CD4-positive, alpha-beta T cell treated with Interferon alpha-2 for 1 hour (primary cell): Measurements from ENCODE around the gene PPIL1.
A peak's percentile ranks its signal among the peaks of the same experiment; 100 is the strongest.
"Not testable (repeated sequence)": the region's sequence is repeated elsewhere in the genome, so short reads cannot be mapped to it uniquely, and the experiment has no call there.

Source experiments
- DNase-seq, 2 donors: peaks; one replicate each; pipeline ENCODE4 v3.0.0-alpha.2; 2020 to 2022

PPIL1 gene

DNA sequence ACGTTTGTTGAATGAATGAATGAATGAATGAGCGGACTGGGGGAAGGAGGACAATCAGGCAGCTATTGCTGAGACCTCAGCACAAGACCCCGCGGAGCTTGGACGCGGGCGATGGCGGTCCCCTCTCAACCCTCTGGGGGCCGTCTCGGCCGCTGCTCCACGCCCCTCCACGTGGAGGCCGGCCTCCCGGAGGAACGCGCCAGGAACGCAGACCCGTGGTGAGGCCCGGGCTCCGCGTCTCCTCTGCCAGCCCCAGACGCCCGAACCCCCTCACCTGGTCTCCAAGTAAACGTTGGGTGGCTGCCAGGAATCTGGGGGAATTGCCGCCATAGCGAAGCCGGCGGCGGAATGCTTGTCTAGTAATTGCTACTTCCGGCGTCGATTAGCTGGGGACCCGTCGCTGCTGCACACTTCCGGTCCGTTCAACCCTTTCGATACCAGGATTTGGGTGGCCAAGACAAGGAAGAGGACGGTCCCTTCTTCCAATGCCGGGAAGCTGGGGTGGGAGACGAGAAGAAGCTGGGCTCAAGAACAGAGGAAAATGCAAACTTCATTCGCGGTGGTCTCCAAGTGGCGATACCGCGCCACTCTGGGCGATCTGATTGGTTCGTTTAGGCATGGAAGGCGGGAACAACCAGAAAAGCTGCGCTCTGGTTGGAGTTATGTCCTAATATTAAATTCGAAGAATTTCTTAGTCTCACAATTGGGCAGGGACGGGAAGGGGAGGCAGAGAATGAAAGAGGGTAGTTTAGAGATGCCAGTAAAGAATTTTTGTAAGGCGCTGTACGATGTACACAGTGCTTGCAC lies at the start of gene PPIL1:
Gene PPIL1 (minus strand): TSS at position 361 of the 807 bp plus-strand sequence. CDS start 31 bp downstream, at position 330.
- DNase-seq: peak; percentile 86 to 90

DNA sequence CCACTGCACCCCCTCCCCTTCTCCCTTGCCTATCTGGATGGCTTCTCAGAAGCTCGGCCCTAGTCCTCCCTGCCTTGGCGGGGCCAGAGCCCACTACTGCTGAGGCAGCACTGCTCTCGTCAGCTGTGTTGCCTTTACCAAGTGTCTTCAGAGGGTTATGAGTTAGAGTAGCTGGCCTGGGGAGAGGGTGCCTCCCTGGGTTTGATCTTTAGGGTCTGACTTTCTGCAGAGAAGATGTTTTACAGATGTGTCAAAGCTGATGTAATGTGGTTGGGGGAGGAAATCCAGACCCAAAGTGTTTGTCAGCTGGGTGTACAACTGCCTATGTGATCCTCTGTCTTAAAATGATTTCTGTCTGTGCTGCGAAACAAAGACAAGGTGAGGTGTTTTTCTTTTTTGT lies 49.5 kb upstream of the PPIL1 start:
- no peak for DNase-seq

DNA sequence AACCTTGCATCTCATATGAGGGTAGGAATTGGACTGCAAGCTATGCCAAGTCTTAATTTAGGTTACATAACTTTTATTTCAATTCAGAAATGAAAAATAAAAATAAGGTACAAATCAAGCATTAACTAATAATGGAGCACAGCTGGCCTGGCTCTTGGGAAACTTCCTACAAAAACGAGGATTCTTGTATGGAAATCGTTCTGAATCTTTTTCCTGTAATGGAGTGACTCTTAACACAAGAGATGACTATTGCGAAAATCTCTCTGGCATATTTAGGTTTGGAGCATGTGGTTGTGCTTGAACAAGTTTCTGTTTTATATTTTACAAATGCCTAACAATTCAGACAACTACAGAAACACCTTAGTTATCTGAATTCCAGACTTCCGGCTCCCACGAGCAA lies 45.9 kb upstream of the PPIL1 start:
- no peak for DNase-seq

DNA sequence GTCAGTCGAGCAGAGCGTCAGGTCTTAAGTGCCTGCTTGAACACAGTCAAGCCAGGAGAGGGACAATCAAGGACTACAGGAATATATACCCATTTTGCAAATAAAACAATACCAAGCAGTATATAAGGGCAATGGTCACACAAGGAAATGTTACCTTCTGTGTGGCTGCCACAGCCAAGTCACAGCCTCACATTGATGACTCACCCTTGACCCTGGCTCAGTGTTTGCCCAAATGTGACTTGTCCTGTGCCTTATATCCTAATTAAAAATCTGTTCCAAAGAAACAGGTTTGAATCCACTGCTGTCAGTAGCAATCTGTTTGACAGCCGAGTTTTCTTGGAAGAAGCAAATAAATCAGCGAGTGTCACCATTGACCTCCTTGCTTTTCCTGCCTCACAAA lies 45.4 kb upstream of the PPIL1 start:
- no peak for DNase-seq

DNA sequence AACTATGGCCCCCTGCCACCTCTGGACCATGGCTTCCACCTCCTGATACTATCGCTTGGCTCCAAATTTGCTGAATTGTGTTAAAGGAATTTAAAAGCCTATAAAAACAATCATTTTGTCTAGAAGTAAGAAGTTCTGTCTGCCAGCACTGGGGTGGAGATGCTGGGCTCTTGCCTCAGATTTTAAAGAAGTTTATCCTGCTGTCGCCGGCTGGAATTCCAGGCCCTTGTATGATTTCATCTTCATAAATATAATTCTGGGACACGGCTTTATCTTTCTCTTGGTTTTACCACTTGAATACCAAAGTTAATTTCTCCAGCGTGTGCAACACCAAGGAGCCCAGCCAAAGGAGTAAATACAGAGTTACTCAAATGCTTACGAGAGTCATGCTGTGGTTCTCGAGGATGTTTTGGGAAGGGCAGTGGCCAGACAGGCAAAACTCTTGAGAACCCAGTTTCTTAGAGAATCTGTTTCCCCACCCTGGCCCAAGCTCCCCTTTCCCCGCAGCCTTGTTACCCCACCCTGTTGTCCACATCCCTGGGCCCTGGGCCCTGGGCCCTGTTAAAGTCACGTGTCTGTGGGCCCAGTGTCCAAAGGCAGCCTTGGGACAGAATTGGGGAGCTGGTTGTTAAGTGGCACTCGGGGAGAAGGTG lies 43.1 kb upstream of the PPIL1 start:
- DNase-seq: no peak

DNA sequence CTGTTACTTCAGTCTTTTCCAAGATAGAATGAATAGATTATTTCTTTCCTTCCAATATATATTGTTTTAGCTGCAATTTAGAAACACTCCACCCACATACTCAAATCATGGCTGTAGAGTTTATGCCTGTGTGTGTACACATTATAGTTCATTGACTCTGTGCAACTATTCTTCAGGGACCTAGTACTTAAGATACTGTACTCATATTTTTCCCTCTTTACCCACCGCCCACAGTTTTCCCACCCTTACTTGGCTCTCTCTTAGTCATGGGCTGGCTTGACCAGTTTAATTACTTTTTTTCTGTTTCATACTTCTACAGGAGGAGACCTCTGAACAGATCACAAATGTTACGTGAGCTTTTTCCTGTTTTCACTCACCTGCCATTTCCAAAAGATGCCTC lies 41.5 kb upstream of the PPIL1 start:
- no peak for DNase-seq

DNA sequence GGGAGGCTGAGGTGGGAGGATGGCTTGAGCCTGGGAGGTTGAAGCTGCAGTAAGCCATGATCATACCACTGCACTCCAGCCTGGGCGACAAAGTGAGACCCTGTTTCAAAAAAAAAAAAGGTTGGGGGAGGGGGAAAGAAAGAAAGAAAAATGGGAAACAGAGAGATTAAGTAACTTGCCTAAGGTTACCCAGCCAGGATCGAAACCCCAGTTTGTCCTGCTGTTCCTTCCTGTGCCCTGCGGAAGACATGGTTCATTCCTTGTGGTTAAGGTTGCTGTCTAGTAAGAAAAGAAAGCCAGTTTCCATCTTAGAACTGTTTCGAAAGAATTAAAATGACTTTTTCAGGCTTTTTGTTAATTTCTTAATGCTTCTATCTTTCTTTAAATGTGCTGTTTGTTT lies 41.0 kb upstream of the PPIL1 start:
- DNase-seq: no peak

DNA sequence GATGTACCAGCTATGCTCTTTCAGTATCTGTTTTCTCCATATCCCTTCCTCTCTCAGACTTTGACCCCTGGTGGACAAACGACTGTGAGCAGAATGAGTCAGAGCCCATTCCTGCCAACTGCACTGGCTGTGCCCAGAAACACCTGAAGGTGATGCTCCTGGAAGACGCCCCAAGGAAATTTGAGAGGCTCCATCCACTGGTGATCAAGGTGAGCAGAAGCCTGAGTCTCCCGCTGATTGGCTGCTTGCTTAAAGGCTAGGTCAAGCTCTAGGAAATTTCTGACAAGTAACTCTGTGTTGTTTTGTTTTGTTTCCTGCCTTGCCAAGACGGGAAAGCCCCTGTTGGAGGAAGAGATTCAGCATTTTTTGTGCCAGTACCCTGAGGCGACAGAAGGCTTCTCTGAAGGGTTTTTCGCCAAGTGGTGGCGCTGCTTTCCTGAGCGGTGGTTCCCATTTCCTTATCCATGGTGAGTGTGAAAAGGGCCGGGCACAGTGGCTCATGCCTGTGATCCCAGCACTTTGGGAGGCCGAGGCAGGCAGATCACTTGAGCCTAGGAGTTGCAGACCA lies 39.7 kb upstream of the PPIL1 start:
- DNase-seq: peak in 1 of 2 donors; percentile 53

DNA sequence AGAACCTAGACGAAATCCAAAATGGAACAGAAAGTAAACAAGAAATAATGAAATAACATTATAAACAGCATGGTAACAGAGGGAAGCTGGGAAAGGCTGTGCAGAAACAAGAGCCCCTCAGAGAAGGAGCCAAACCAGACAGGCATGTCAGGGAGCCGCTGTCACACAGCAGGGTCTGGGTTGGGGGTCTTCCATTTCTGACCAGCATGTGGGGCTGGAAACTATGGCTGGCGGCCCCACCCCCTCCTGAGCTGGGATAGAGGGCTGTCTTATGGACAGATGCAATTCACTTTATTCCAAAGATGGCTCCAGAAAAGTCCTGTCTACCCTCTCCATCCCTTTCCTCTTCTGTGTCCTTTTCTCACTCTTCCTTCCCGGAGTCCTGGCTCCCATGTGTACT lies 38.5 kb upstream of the PPIL1 start:
- DNase-seq: peak in 1 of 2 donors; percentile 3

DNA sequence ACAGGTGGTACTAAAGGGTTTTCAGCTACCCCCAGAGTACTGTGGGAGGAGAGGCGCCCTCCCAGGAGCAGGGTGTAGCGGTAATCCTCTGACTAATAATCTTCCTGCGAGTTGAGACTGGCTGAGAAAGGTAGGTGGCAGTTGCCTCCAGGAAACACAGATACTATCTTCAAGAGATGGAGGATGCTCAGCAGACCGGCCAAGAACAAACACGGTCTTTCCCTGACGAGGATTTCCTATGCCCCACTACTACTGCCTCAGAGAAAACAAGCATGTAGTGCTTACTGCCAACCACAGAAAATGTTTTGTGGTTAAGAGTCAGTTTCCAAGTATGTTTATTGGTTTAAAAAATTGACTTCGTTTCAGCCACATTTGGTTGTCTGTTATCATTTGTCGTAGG lies 38.0 kb upstream of the PPIL1 start:
- DNase-seq: peak; percentile 23 to 72

DNA sequence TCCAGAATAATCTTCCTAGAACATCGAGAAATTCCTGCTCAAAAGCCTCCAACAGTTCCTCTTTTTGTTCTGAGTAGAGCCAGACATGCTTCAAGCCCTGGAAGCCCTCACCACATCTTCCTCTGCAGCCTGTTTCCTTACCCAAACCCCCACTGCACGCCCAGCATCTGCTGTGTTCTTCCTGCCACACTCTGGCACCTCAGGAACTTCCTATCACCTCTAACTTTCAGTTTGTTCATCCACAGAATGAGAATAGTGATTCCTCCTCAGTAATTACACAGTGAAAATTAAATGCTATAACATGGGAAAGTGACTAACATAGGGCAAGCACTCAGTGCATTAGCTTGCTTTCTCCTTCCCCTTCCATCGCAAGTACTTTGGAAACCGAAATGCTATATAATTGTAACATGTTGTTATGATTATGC lies 37.4 kb upstream of the PPIL1 start:
- peak in 1 of 2 donors; percentile 38 for DNase-seq

DNA sequence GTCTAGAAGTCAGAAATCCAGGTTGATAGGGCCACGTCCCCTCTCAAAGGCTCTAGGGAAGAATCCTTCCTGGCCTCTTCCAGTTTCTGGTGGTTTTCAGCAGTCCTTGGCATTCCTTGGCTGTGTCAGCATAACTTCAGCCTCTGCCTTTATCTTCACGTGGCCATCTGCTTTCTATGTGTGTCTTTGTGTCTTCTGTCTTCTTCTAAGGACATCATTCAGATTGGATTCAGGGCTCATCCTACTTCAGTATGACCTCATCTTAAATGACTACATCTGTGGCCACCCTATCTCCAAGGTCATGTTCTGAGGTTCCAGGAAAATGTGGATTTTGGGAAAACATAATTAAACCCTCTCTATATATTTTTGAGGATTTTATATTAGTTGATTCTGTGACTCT lies 34.1 kb upstream of the PPIL1 start:
- no peak for DNase-seq

DNA sequence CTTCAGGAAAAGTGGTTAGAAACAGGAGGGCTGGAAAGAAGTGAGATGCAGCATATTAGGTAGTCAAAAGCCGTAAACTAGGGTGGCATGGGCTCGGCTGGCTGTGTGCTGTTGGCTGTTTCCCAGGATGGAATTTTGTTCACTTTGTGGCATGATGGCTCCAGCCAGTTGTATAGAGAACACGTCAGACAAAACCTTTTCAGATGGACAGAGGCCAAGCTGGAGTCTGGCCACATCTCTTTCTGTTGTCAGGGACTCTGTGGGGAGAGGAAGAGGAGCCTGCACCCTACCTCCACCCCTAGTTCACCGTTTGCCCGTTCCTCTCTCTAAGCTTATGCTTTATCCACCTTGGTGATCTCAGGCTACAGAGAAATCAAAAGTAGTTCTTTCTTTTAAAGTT lies 33.2 kb upstream of the PPIL1 start:
- DNase-seq: no peak

DNA sequence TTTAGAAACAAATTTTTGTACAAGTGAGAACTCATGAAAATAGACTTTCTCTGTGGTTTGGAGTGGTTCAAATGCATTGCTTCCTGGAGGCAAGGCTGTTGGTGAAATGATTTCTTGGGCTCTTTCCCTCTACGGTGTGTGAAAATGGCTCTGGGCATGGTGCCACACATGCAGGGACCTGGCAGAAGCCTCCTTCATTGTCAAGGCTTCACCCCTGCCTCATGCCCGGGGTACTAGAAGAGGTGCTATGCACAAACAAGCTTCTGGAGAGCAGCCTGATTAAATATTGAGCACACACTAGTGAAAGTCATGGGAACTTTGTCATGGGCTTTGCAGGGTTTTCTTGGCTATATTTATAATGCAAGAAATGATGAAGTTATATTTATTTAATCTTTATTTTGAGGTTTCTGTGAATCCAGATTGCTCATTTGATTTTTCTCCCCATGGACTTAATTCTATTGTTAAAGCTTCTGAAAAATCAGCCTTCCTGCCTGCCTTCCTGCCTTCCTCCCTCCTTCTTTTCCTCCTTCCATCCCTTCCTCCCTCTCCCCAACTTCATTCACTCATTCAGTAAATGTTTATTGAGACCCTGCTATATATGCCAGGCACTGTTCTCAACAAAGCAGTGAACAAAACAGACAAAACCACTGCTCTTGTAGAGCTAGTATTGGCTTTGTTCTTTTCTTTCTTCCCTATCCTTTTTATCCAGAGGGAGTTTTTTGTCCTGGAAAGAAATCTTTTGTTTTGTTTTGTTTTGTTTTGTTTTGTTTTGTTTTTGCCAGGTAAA lies 32.1 kb upstream of the PPIL1 start:
- no peak for DNase-seq

DNA sequence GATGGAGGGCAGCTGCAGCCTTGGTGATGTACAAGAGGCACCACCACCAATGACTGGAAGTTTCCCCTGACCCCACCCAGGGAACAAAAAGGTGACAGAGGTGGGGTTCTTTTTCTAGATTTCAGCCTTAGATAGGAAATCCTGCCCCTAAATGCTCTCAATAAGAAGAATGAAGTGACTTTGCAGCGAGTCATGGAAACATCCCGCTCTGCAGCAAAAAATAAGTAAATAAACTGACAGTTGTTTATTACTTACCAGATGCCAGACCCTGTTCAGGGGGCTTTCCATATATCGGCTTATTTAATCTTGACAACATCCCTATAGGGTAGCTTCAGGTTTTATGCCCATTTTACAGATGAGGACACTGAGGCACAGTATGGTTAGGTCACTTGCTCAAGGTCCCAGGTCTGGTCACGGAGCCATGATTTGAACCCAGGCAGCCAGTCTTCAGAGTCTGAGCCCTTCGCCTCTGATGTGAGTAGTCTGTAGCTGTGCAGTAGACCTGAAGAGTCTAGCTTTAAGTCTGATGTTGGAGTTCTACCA lies 30.3 kb upstream of the PPIL1 start:
- no peak for DNase-seq

DNA sequence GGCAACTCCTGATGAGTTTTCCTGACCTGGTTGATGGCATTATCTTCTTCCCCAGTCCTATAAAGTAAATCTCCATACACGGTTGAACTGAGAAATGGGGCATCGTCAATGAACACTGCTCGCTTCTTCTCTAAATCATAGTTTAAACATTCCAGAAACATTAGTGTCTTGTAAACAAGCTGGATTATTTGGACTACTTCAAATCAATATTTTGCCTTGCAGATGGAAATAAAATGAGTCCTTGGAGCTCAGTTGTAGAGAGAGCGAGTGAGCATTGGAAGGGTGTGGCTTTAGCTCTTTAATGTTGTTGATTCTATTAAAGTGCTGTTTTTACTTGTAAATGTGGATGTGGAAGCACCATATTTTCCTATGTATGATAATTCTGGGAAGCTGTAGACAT lies 29.5 kb upstream of the PPIL1 start:
- DNase-seq: no peak

DNA sequence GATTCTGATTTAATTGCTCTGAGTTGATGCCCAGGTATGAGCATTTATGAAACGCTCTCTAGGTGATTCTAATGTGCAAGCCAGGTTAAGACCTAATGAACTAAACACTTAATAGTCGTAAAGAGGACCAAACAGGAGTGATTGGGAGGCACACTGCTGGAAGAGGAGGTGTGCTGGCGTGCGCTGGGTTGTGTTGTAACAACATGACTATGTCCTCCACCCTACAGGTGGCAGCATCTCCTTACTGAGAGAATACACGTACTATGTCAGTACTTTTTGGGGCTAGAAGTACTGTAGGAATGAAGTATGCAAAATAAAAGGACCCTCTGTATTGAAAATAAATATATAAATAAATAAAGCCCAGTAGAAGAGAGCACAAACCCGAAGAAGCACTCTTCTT lies 23.0 kb upstream of the PPIL1 start:
- DNase-seq: peak in 1 of 2 donors; percentile 43

DNA sequence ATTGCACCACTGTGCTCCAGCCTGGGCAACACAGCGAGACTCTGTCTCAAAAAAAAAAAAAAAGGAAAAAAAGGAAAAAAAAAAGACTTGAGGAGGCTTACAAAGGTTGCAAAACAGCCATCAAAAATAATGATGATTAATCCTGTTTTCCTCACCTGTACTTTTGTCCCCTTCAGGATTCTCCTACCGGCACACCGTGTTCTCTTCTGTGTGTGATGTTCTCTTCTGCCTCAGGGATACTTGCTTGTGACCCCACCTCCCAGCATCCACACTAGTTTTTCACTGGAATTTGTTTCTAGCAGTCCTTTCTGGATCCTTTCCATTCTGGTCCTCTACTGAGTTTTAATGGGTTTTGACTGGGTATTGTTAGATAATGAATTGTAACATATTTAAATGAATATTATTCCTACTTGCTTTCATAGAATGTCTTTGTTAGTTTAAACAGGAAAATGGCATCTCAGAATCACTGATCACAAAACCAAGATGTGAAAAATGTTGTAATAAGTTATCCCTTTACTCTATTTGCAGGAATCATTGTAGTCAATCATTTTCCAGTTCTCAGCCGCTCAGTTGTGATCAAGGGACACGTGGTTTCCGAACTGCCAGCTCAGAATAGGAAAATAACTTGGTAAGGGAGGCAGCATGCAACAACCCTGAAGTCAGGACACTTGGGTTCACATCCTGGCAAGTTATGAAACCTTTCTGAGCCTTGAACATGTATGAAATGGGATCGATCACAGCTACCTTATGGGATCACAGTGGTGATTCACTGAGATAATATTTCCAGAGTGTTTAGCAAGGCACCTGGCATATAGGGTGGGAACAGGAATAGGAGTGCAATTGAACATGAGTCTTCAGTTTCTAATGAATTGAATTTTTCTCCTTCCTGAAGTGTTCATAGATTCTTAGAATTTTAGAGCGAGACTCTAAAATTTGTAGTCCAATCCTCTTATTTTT lies 19.7 kb upstream of the PPIL1 start:
- DNase-seq: no peak

DNA sequence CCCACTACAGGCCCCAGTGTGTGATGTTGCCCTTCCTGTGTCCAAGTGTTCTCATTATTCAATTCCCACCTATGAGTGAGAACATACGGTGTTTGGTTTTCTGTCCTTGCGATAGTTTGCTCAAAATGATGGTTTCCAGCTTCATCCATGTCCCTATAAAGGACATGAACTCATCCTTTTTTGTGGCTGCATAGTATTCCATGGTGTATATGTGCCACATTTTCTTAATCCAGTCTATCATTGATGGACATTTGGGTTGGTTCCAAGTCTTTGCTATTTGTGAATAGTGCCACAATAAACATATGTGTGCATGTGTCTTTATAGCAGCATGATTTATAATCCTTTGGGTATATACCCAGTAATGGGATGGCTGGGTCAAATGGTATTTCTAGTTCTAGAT lies 16.6 kb upstream of the PPIL1 start:
- not testable (repeated sequence) for DNase-seq

DNA sequence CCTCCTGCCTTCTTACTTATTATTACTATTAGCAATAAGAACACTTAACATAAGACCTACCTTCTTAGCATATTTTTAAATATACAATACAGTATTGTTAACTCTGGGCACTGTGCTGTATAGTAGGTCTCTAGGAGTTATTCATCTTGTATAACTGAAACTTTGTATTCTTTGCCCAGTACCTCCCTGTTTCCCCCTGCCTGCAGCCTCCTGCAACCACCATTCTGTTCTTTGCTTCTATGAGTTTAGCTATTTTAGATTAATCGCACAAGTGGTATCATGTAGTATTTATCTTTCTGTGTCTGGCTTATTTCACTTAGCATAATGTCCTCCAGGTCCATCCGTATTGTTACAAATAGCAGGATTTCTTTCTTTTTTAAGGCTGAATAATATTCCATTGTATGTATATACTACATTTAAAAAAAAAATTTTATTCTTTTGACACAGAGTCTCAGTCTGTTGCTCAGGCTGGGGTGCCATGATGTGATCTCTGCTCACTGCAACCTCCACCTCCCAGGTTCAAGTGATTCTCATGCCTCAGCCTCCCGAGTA lies 15.6 kb upstream of the PPIL1 start:
- DNase-seq: no peak

DNA sequence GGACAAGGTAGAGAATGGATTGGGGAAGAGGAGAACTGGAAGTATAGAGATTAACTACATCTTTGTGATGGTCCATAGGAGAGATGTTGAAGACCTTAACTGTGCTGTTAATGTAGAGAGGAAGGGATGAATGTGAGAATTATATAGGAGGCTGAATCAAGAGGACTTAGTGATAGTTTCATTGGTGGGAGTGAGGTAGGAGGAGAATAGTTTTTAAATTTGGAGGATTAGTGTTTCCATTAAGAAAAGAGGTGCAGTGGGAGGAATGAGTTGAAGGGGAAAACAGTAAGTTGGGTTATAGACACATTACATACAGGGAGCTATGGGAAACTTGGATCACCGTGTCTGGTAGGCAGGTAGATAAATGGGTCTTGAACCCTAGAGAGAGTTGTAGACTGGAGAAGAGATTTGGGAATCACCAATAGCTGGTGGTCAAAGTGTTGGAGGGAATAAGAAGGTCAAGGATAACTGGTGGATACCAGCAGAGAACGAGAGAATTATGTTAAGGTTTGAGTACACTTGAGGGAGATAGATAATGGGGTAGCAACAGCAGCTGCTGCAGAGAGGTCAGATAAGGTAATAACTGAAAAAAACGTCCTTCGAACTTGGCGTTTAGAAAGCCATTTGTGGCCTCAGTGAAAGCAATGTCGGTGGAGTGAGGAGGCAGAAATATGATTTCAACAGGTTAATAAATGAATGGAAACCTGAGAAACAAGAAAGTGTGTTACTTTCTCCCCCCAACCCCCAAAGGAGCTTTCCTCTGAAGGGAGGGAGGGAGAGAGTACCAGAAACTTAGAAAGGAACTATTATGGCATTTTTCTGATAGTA lies 14.3 kb upstream of the PPIL1 start:
- no peak for DNase-seq
